Subcutaneous adipose tissue (tissue), 4 donors: ENCODE results near the gene TNS1. TPM values are rescaled to one million over a fixed set of nuclear protein-coding genes. Genes with fewer than 3 reads are reported as not detected.

ENCODE experiments used
- total RNA-seq, 4 donors: library from RNA; depleted of rRNA; stranded (reverse); fragments of >200 nt; gene quantifications; one replicate each; pipeline ENCODE4 v1.1.0, GENCODE V29; 2016
- TF ChIP-seq, protein P1 (sequence below): fragments of 450-650 bp; IDR thresholded peaks from one replicate; pipeline ENCODE4 v1.5.1; 2016; ENCODE audit warnings: low read depth, mild to moderate bottlenecking, control low read depth, antibody characterized with exemption, moderate library complexity

TNS1 gene
- total RNA-seq, 4 donors from 2014 or later, result 310 to 1,168 (median 450) TPM

- TF ChIP-seq, protein P1, sequence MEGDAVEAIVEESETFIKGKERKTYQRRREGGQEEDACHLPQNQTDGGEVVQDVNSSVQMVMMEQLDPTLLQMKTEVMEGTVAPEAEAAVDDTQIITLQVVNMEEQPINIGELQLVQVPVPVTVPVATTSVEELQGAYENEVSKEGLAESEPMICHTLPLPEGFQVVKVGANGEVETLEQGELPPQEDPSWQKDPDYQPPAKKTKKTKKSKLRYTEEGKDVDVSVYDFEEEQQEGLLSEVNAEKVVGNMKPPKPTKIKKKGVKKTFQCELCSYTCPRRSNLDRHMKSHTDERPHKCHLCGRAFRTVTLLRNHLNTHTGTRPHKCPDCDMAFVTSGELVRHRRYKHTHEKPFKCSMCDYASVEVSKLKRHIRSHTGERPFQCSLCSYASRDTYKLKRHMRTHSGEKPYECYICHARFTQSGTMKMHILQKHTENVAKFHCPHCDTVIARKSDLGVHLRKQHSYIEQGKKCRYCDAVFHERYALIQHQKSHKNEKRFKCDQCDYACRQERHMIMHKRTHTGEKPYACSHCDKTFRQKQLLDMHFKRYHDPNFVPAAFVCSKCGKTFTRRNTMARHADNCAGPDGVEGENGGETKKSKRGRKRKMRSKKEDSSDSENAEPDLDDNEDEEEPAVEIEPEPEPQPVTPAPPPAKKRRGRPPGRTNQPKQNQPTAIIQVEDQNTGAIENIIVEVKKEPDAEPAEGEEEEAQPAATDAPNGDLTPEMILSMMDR, result no peak
These were observed 38.1 kb upstream of the TNS1 start for GRCh38 chr2:218040883-218041282.

DNA sequence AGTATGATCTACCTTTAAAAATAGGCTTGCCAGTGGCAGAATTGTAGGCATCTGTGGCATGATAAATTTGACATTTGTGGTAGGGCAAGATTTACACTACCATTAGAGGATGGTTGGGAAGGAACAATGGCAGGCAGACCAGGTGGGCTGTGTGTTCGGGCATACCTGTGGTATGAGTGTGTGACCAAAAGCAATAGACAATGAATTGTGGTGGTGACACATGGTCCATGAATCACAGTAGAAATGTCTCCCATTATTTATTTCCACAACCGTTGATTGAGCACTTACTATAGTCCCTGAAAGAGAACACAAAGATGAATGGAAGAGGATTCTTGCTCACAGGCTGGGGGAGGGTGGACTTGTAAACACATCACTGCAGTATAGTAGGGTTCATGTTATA, 36.4 kb upstream of the TNS1 start:
- TF ChIP-seq, protein P1, result no peak

DNA sequence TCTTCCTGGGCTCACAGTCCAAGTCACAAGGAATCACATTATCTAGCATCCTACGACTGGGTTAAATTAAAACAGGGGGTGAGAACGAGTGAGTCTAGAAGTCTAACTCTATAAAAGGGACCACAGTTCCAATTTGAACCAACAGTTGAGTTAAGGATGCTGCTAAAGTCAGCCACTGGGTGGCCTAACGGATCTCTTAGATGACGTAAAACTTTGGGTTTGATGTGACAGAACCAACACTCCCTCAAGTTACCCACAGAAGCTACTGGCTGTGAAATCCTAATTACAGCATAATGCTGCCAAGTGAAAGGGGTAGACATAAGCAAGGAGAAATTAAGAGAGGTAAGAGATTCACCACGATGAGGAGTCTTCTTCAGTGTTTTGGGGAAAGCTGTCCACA, 33.6 kb upstream of the TNS1 start:
- TF ChIP-seq, protein P1, result no peak

DNA sequence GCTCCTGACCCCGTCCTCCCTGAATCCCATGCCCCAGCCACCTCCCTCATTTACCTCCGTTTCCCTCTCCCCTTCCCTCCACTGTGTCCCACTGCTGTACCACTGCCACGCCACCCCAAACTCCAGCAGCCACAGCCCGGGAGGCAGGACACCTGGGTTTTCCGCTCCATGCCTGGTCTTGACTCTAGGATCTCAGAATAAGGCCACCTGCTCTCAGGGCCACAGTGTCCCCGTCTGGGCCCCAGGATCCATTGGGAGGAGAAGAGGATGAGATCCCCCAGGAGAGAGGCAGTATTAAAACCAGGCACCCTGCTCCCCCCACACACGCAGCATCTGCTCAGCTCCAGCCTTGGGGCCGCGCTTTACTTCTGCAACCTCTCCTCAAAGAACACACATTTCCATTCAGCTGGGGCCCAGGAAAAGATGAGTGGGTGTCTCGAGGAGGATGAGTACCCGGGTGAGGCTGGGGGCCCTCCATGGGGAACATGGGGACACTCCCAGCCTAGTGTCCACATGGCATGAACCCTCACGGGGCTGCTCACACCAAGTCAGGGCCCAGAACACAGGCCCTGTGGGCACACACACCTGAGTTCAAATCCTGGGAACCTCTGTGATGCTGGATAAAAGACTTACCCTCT, 32.8 kb upstream of the TNS1 start:
- TF ChIP-seq, protein P1, result no peak

- TF ChIP-seq, protein P1, result no peak
These were observed 31.0 kb upstream of the TNS1 start for GRCh38 chr2:218033590-218034496.

- TF ChIP-seq, protein P1, result no peak
These were observed 30.4 kb upstream of the TNS1 start for GRCh38 chr2:218033208-218033589.

GRCh38 chr2:218032336-218033171, 29.8 kb upstream of the TNS1 start:
- TF ChIP-seq, protein P1, result no peak
